K562 (cell line): ENCODE data around the gene CBFA2T3. TPM values are rescaled to one million over a fixed set of nuclear protein-coding genes. Genes with fewer than 3 reads are reported as not detected.
A peak's percentile ranks its signal among the peaks of the same experiment; 100 is the strongest.

Experiments used
- ATAC-seq: fragments of 200-7000 bp; cut with Tn5 transposase; 3 replicates; pipeline ENCODE4 v1.9.1; 2020; ENCODE audit warnings: moderate library complexity
- BruUV-seq: library from RNA; stranded (reverse); fragments of 400-500 nt; replicated peaks from 2 replicates; lab custom pipeline; 2021; lab: Mats Ljungman, UMichigan
- CTCF ChIA-PET: fragments of 300-600 bp; formaldehyde crosslinking; extraction: SDS; loops from one replicate; lab custom pipeline; 2021; ENCODE audit warnings: low intra/inter-chr PET ratio; lab: Yijun Ruan, JAX
- POLR2A ChIA-PET: fragments of 300-600, 350-650 bp; sonication (Branson Sonifier 250); formaldehyde crosslinking; extraction: SDS; loops from one replicate; lab custom pipeline; 2021; ENCODE audit warnings: antibody characterized with exemption, inconsistent platforms; lab: Yijun Ruan, JAX
- DNase-seq, 4 experiments: peaks; one replicate each; pipeline versions ENCODE4 v3.0.0 to v3.0.0-alpha.2; 2011 to 2018; ENCODE audit warnings: low spot score in 3 of 4, mixed read lengths in 3 of 4; ENCODE audit errors: extremely low read depth in 1 of 4
- FAIRE-seq: peaks from 2 replicates; lab custom pipeline; 2011; peaks lifted over from hg19 to GRCh38; lab: Jason Lieb, UNC
- H2AFZ ChIP-seq: 2 replicates; pipeline ENCODE4 v1.6.0; 2011; ENCODE audit warnings: low read depth, low read length, control low read depth, inconsistent platforms
- H3K27ac ChIP-seq: fragments of 200-600 bp; 3 replicates; pipeline ENCODE4 v1.8.0; 2011; ENCODE audit warnings: low read depth, mild to moderate bottlenecking, control low read depth, inconsistent platforms, low read length, moderate library complexity, mixed read lengths; ENCODE audit errors: extremely low read depth
- H3K27me3 ChIP-seq, 2 experiments: fragments of 300-600 bp in 1 of 2; 2 replicates in 1 of 2; 3 replicates in 1 of 2; pipeline versions ENCODE4 v1.6.0 to v1.8.0; 2011; ENCODE audit warnings: inconsistent platforms in 2 of 2, low read length in 2 of 2, mild to moderate bottlenecking in 1 of 2, mixed read lengths in 1 of 2, moderate library complexity in 1 of 2; ENCODE audit not compliant: control insufficient read depth in 2 of 2, insufficient read depth in 2 of 2
- H3K36me3 ChIP-seq: fragments of 300-600 bp; 3 replicates; pipeline ENCODE4 v1.8.0; 2011; ENCODE audit warnings: mild to moderate bottlenecking, low read length, inconsistent platforms; ENCODE audit not compliant: control insufficient read depth, insufficient read depth
- H3K4me1 ChIP-seq, 2 experiments: fragments of 200-600 bp in 1 of 2; replicated peaks in 1 of 2; 2 replicates in 1 of 2; 3 replicates in 1 of 2; pipeline versions ENCODE4 v1.5.1 to v1.8.0; 2011; ENCODE audit warnings: inconsistent platforms in 2 of 2, low read length in 2 of 2, mild to moderate bottlenecking in 1 of 2, mixed read lengths in 1 of 2, moderate library complexity in 1 of 2; ENCODE audit not compliant: control insufficient read depth in 2 of 2, insufficient read depth in 2 of 2
- H3K4me2 ChIP-seq: 2 replicates; pipeline ENCODE4 v1.6.1; 2011; ENCODE audit warnings: low read length, control low read depth, inconsistent platforms, mixed read lengths; ENCODE audit not compliant: insufficient read depth
- H3K4me3 ChIP-seq: fragments of 200-600 bp; sonication (generic), shearing (Covaris generic); 2 replicates; pipeline ENCODE4 v1.5.1; 2016; ENCODE audit warnings: control low read depth, inconsistent platforms
- H3K79me2 ChIP-seq: fragments of 200-600 bp; 3 replicates; pipeline ENCODE4 v1.8.0; 2011; ENCODE audit warnings: low read length, inconsistent platforms; ENCODE audit not compliant: control insufficient read depth, insufficient read depth
- H3K9ac ChIP-seq, 2 experiments: 2 replicates each; pipeline versions ENCODE4 v1.6.0 to v1.6.1; 2011; ENCODE audit warnings: low read depth in 2 of 2, low read length in 2 of 2, control low read depth in 1 of 2, inconsistent platforms in 1 of 2, mild to moderate bottlenecking in 1 of 2, mixed read lengths in 1 of 2; ENCODE audit not compliant: insufficient read depth in 1 of 2
- H3K9me1 ChIP-seq: one replicate; pipeline ENCODE4 v1.6.0; 2011; ENCODE audit warnings: inconsistent platforms, mild to moderate bottlenecking, low read length, moderate library complexity; ENCODE audit not compliant: control insufficient read depth, insufficient read depth
- H3K9me3 ChIP-seq: replicated peaks from 2 replicates; pipeline ENCODE4 v1.5.1; 2011; ENCODE audit warnings: low read depth, low read length, inconsistent platforms; ENCODE audit not compliant: control insufficient read depth, insufficient read depth
- H4K20me1 ChIP-seq: replicated peaks from 2 replicates; pipeline ENCODE4 v1.6.1; 2011; ENCODE audit warnings: low read length, inconsistent platforms, mixed read lengths; ENCODE audit not compliant: control insufficient read depth, insufficient read depth
- HNRNPLL ChIP-seq: fragments of 200-400 bp; formaldehyde crosslinking; IDR thresholded peaks from 2 replicates; pipeline ENCODE4 v1.6.1; 2017; ENCODE audit warnings: low read length, low read depth, mild to moderate bottlenecking; ENCODE audit not compliant: poor library complexity, severe bottlenecking
- RBM15 ChIP-seq: fragments of 200-400 bp; formaldehyde crosslinking; IDR thresholded peaks from 2 replicates; pipeline ENCODE4 v1.6.1; 2018; ENCODE audit warnings: mild to moderate bottlenecking, low read length, moderate library complexity; ENCODE audit not compliant: insufficient read depth
- RBM22 ChIP-seq: fragments of 200-400 bp; formaldehyde crosslinking; IDR thresholded peaks from 2 replicates; pipeline ENCODE4 v1.6.1; 2018; ENCODE audit warnings: low read length, low read depth; ENCODE audit not compliant: poor library complexity, severe bottlenecking
- RFX1 ChIP-seq: fragments of 450-650 bp; IDR thresholded peaks from 2 replicates; pipeline ENCODE4 v1.6.1; 2016; ENCODE audit warnings: mild to moderate bottlenecking, moderate library complexity
- SUPT5H ChIP-seq: fragments of 450-650 bp; IDR thresholded peaks from 2 replicates; pipeline ENCODE4 v1.6.1; 2016
- ZNF347 ChIP-seq: fragments of 450-650 bp; formaldehyde crosslinking; IDR thresholded peaks from 2 replicates; pipeline ENCODE4 v1.4.0; 2020; ENCODE audit warnings: low read depth, mild to moderate bottlenecking, moderate library complexity
- WGBS: fragments of 100-300 bp; shearing (Covaris generic); methylation state at CpG from one replicate; pipeline ENCODE4 v1.1.6; 2016; ENCODE audit warnings: low coverage, mixed read lengths; ENCODE audit not compliant: insufficient coverage; ENCODE audit errors: missing lambda C conversion rate; 5-methylcytosine and 5-hydroxymethylcytosine counted together
- in situ Hi-C: fragments of 300-500 bp; cut with MboI; formaldehyde crosslinking; loops from 4 replicates; pipeline ENCODE4 v1.15.0; 2018; ENCODE audit warnings: inconsistent platforms, mixed read lengths
- intact Hi-C: fragments of 100-400 bp; cut with micrococcal nuclease; formaldehyde crosslinking; loops from 2 replicates; pipeline ENCODE4 v1.14.2; 2022
- polyA plus RNA-seq, 8 experiments: library from polyadenylated mRNA; depleted of rRNA in 4 of 8; stranded (reverse) in 5 of 8; unstranded in 3 of 8; fragments of >200 nt; fragmentation: Nextera tagmentation in 2 of 8; fragmentation: Illumina TruSeq in 1 of 8; extraction: Ambion mirVana in 2 of 8; extraction: Trizol in 1 of 8; gene quantifications; 2 replicates each; pipeline versions ENCODE4 v1.2.1 to v1.2.3, GENCODE V29; 2011 to 2014; ENCODE audit warnings: inconsistent platforms in 1 of 8, missing spikeins in 1 of 8
- total RNA-seq, 7 experiments: library from RNA; depleted of rRNA in 6 of 7; stranded (reverse); fragments of >200 nt in 6 of 7; fragmentation: Illumina TruSeq in 2 of 7; extraction: Trizol in 2 of 7; gene quantifications; 2 replicates each; pipeline versions ENCODE4 v1.2.1 to v1.2.3, GENCODE V29; 2011 to 2021; ENCODE audit warnings: low replicate concordance in 1 of 7
- TF ChIP-seq, protein P1 (sequence below): fragments of 200-800 bp; sonication (Bioruptor generic); IDR thresholded peaks from 2 replicates; pipeline ENCODE4 v1.6.1; 2017; ENCODE audit warnings: missing genetic modification characterization, missing compliant biosample characterization
- TF ChIP-seq, protein P2 (sequence below): sonication (generic); formaldehyde crosslinking; IDR thresholded peaks from 2 replicates; pipeline ENCODE4 v1.8.1; 2023; ENCODE audit warnings: mild to moderate bottlenecking, missing genetic modification reagents
- TF ChIP-seq, protein P3 (sequence below): IDR thresholded peaks from 2 replicates; pipeline ENCODE4 v1.6.1; 2011; ENCODE audit warnings: borderline replicate concordance, low read depth, mild to moderate bottlenecking, moderate library complexity, low read length; ENCODE audit not compliant: insufficient read depth, poor library complexity, severe bottlenecking

Gene CBFA2T3
- total and polyA plus RNA-seq, 9 of the 15 experiments (the other 6 are each of a cell fraction or from before 2014, with no cell fraction given), result 2.3 to 145 (median 6.7) TPM

DNA sequence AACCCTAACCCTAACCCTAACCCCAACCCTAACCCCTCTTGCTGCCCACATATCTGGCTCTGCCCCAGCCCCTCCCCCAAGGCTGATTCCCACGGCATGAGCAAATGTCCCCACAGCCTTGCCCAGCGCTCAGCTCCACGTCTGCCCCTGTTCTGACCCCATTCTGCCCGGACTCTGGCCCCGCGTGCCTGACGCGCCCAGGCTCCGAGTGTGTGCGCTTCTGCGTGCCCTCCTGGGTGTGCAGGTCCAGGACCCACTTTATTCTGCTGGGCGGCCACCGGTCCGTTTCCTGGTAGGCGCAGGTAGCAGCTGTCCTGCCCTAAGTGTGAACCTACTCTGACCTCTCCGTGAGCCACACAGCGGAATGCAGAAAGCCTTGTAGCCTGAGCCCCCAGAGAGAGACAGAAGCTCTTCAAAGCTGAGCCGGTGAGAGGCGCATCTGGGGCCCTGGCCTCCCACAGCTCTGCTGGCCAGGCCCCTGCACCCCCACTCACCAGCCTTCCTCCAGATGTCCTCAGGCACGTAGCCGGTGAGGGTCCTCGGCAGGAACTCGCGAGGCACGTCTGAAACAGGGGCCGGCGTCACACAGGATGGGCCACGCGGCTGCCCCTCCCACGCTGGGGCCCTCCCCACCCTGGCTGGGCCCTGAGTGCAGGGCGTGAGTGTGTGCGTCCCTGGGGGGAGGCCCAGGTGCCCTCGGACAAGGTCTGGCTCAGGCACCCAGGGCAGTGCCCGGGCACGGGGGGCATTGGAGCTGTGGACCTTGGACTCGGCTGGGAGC, 96.6 kb downstream of the CBFA2T3 start (continued):
- TF ChIP-seq ZNF347 (CRISPR knock-in tag) (no peak), RBM22 (peak; percentile 54), SUPT5H (0 out of 2 replicates have a peak, but pooled peaks have one; percentile 31)
- TF ChIP-seq, protein P1, sequence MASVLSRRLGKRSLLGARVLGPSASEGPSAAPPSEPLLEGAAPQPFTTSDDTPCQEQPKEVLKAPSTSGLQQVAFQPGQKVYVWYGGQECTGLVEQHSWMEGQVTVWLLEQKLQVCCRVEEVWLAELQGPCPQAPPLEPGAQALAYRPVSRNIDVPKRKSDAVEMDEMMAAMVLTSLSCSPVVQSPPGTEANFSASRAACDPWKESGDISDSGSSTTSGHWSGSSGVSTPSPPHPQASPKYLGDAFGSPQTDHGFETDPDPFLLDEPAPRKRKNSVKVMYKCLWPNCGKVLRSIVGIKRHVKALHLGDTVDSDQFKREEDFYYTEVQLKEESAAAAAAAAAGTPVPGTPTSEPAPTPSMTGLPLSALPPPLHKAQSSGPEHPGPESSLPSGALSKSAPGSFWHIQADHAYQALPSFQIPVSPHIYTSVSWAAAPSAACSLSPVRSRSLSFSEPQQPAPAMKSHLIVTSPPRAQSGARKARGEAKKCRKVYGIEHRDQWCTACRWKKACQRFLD (CRISPR knock-in tag), result no peak
- TF ChIP-seq, protein P2, sequence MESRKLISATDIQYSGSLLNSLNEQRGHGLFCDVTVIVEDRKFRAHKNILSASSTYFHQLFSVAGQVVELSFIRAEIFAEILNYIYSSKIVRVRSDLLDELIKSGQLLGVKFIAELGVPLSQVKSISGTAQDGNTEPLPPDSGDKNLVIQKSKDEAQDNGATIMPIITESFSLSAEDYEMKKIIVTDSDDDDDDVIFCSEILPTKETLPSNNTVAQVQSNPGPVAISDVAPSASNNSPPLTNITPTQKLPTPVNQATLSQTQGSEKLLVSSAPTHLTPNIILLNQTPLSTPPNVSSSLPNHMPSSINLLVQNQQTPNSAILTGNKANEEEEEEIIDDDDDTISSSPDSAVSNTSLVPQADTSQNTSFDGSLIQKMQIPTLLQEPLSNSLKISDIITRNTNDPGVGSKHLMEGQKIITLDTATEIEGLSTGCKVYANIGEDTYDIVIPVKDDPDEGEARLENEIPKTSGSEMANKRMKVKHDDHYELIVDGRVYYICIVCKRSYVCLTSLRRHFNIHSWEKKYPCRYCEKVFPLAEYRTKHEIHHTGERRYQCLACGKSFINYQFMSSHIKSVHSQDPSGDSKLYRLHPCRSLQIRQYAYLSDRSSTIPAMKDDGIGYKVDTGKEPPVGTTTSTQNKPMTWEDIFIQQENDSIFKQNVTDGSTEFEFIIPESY (CRISPR knock-in tag), result peak; percentile 53
- TF ChIP-seq, all 486 proteins: peak for 5

DNA sequence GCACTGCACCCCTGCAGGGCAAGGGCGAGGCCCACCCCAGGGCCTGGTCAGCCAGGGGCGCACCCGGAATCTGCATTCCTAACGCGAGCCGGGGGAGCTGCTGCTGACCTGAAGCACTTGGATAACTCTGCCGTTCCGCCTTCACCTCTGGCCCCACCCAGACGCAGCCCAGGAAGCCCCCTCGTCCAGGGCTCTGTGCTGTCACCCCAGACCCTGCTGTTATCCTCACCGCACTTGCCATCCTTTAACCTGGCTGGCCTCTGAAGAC, 97.3 kb downstream of the CBFA2T3 start:
- H3K9ac ChIP-seq, result no peak overlapping the region; a peak in 1 of 4 replicates
- H3K9me1 ChIP-seq, result no peaks in the 10 kb centered on the region
- BruUV-seq, result no TSS peak
- no peak overlapping the region for H3K4me3 ChIP-seq
- peaks cover 4% of the 10 kb centered on the region; the same call in 1 of the 2 replicates for H4K20me1 ChIP-seq
- WGBS, result 93% methylated on average over 11 of the region's 11 CpGs
- DNase-seq, result no peak
- H3K27me3 ChIP-seq, result no peaks in the 10 kb centered on the region
- H3K36me3 ChIP-seq, result peaks cover 100% of the 10 kb centered on the region
- H2AFZ ChIP-seq, result no peak overlapping the region
- no peak for FAIRE-seq
- intact Hi-C loops, result no loop called here
- no peaks in the 10 kb centered on the region for H3K79me2 ChIP-seq
- ChIA-PET POLR2A (interaction anchor here (0.7 to 1.2 kb wide), 2 partner anchors 125 to 146 kb away, joined by 3 to 4 read pairs; no protein-coding TSS in a partner anchor), CTCF (no interaction called here)
- no peak for ATAC-seq
- in situ Hi-C loops, result no loop called here
- no peaks in the 10 kb centered on the region for H3K9me3 ChIP-seq
- H3K4me1 ChIP-seq, result peaks cover 0 to 65% of the 10 kb centered on the region in 2 experiments; a peak in 2 of 5 replicates
- H3K4me2 ChIP-seq, result no peak overlapping the region
- H3K27ac ChIP-seq, result no peak overlapping the region
- TF ChIP-seq, protein P3, sequence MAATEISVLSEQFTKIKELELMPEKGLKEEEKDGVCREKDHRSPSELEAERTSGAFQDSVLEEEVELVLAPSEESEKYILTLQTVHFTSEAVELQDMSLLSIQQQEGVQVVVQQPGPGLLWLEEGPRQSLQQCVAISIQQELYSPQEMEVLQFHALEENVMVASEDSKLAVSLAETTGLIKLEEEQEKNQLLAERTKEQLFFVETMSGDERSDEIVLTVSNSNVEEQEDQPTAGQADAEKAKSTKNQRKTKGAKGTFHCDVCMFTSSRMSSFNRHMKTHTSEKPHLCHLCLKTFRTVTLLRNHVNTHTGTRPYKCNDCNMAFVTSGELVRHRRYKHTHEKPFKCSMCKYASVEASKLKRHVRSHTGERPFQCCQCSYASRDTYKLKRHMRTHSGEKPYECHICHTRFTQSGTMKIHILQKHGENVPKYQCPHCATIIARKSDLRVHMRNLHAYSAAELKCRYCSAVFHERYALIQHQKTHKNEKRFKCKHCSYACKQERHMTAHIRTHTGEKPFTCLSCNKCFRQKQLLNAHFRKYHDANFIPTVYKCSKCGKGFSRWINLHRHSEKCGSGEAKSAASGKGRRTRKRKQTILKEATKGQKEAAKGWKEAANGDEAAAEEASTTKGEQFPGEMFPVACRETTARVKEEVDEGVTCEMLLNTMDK, result no peak
- TF ChIP-seq RFX1 (no peak), HNRNPLL (no peak), RBM15 (no peak)
